DND-41 (cell line): ENCODE results near the gene CAB39L.
"Not testable (repeated sequence)": the region's sequence is repeated elsewhere in the genome, so short reads cannot be mapped to it uniquely, and the experiment has no call there.

Experiments used
- EZH2 ChIP-seq: IDR thresholded peaks from 3 replicates; pipeline ENCODE4 v1.6.1; 2012; ENCODE audit warnings: borderline replicate concordance, low read depth, mild to moderate bottlenecking, moderate library complexity, low read length, inconsistent platforms; ENCODE audit not compliant: severe bottlenecking
- TF ChIP-seq, protein P1 (sequence below): IDR thresholded peaks from 2 replicates; pipeline ENCODE4 v1.5.1; 2012; ENCODE audit warnings: borderline replicate concordance, low read length, moderate library complexity, mild to moderate bottlenecking; ENCODE audit not compliant: poor library complexity, severe bottlenecking; ENCODE audit errors: extremely low read depth

DNA sequence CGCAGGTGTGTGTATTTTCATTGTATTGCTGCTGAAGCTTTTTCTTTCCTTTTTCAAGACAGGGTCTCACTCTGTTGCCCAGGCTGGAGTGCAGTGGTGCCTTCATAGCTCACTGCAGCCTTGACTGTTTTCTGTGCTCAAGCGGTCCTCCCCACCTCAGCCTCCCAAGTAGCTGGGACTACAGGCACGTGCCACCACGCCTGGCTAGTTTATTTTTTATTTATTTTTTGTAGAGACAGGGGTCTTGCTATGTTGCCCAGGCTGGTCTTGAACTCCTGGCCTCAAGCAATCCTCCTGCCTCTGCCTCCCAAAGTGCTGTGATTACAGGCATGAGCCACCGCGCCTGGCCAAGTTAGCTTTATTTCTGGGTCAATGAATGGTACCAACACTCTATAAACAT lies 149.1 kb downstream of the CAB39L start:
- TF ChIP-seq, protein P1, sequence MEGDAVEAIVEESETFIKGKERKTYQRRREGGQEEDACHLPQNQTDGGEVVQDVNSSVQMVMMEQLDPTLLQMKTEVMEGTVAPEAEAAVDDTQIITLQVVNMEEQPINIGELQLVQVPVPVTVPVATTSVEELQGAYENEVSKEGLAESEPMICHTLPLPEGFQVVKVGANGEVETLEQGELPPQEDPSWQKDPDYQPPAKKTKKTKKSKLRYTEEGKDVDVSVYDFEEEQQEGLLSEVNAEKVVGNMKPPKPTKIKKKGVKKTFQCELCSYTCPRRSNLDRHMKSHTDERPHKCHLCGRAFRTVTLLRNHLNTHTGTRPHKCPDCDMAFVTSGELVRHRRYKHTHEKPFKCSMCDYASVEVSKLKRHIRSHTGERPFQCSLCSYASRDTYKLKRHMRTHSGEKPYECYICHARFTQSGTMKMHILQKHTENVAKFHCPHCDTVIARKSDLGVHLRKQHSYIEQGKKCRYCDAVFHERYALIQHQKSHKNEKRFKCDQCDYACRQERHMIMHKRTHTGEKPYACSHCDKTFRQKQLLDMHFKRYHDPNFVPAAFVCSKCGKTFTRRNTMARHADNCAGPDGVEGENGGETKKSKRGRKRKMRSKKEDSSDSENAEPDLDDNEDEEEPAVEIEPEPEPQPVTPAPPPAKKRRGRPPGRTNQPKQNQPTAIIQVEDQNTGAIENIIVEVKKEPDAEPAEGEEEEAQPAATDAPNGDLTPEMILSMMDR: not testable (repeated sequence)
- not testable (repeated sequence) for TF ChIP-seq EZH2
